GM10847 (cell line): Measurements from ENCODE around the gene SLC1A7.

Experiments
- POLR2A ChIP-seq: IDR thresholded peaks from 2 replicates; pipeline ENCODE4 v1.6.1; 2011; ENCODE audit not compliant: insufficient read length; ENCODE audit errors: extremely low read depth

SLC1A7 gene

GRCh38 chr1:53142226-53142853, at the start of gene SLC1A7:
TSS of gene SLC1A7 (minus strand) at chr1:53142638. CDS start at chr1:53142449, 189 bp downstream.
- TF ChIP-seq POLR2A = no peak

GRCh38 chr1:53190210-53190611, 47.8 kb upstream of the SLC1A7 start:
- no peak for TF ChIP-seq POLR2A

DNA sequence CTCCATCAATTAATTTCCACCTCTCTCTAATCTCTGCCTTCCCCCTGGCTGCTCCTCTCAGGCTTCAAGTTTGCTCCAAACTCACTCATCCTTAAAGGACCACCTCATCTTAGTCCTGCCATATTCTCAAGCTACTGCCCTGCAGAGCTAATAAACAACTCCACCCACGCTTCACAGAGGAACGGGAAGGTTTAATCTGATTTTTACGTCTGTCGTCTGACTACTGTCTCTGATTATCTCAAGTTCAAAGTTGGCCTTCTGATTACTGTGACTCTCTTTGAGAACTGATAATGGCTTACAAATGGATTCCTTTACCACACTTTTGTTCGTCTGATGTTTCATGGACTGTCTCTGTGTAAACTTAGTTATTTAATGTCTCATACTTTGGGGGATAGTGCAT, 46.6 kb upstream of the SLC1A7 start:
- no peak for TF ChIP-seq POLR2A

GRCh38 chr1:53188099-53188498, 45.7 kb upstream of the SLC1A7 start:
- TF ChIP-seq POLR2A = no peak

DNA sequence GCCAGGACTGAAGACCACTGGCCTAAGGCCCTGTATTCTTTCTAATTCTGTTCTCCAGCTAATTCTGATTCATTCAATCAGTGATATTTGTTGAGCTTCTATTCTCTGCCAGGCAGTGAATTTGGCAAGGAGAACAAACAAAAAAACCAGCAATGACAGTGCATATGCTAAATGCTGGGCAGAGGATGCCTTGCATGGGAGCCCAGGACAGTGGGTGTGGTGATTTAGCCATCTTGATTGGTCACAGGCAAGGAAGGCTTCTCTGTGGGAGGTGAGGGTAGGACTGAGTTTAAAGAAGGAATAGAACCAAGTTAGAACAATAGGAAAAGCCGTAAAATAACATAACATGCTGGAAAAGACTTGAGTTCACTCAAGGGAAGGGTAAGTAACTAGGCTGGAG, 45.0 kb upstream of the SLC1A7 start:
- TF ChIP-seq POLR2A = no peak

DNA sequence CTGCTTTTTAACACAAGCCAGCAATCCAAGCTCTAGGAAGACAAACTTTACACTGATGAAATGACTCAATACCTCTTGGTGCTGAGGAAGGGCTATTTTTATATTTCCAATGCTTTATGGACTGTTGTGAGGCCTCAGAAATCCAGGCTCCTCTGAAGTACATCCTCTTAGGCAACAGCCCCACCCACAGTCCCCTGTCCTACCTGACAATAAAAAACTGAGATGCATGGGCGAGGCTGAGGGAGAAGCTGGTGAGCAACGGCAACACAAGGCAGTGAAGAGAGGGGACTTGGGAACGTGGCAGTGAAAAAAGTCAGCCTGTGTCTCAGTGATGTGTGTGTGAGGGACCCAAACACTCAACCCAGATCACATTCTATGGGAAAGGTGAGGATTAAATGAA, 44.1 kb upstream of the SLC1A7 start:
- TF ChIP-seq POLR2A = no peak

GRCh38 chr1:53183095-53183990, 40.9 kb upstream of the SLC1A7 start:
- TF ChIP-seq POLR2A = no peak

DNA sequence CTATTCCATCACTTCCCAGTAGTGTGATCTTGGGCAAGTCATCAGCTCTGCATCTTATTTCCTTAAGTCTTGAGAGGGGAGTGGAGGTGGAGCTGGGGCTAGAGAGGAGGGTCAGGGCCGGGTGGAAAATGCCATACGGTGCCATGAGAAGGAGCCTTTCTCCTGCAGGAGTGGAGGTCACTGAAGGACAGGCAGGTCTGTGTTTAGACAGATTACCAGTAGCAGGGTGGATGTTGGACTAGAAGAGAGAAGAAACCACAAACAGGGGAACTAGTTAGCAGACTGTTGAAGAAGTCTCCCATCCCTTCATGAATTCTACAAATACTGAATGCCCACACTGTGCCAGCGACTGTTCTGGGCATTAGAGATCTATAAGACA, 40.3 kb upstream of the SLC1A7 start:
- TF ChIP-seq POLR2A = no peak

DNA sequence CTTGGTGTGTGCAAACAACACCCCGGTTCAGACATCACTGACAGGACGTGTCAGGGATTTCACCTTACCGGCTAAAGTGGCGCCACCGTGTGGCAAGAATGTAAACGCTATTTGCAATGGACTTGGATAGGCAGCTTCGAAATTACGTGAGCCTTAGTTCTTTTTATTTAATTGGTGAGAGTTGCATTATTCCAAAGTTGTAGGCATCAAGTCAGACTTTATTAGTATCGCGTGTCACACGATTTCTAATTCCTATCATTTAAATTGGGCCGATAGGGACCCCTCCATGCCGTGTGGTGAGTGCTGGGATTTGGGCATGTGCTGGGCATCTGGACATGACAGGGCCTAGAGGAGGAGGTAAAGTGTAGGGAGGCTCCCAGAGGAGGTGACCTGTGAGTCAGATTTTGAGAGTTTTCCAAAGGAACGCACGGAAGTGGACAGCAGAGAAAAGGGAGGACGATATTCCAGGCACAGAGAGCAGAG, 39.7 kb upstream of the SLC1A7 start:
- TF ChIP-seq POLR2A = no peak

- TF ChIP-seq POLR2A = no peak
Observed at GRCh38 chr1:53180951-53181350, 38.5 kb upstream of the SLC1A7 start.

GRCh38 chr1:53180226-53180625, 37.8 kb upstream of the SLC1A7 start:
- TF ChIP-seq POLR2A = no peak

DNA sequence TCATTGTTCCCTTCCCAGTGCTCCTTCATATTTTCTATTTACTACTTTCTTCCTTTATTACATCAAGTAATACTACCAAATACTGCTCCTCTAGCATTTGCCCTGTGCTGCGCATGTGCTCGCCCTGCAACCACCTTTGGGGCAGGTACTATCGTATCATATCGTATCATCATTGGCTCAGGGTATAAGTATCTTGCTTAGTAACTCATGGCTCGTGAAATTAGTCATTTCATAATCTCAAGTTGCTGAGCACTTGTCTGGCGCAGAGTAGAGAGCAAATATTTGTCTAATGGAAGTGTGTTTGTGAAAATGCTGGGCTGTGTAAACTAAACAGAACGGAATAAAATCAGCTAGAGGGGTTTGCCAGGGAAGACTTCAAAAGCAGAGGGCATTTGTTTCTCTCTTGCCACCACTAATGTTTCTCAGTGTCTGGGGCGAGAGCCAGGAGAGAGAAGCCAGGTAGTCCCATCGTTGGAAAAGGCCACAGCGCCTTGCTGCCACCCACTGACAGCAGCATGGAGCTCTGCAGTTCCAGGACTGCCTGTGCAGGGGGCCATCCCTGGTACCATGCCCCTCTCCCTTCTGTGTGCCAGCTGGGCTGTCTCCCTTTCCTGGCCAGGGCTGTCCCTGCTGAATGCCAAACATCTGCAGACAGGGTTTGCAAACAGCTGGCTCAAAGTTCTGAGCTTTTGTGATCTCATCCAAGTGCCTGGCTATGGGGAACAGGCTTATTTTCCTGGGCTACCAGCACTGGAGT, 34.2 kb upstream of the SLC1A7 start:
- TF ChIP-seq POLR2A = no peak

DNA sequence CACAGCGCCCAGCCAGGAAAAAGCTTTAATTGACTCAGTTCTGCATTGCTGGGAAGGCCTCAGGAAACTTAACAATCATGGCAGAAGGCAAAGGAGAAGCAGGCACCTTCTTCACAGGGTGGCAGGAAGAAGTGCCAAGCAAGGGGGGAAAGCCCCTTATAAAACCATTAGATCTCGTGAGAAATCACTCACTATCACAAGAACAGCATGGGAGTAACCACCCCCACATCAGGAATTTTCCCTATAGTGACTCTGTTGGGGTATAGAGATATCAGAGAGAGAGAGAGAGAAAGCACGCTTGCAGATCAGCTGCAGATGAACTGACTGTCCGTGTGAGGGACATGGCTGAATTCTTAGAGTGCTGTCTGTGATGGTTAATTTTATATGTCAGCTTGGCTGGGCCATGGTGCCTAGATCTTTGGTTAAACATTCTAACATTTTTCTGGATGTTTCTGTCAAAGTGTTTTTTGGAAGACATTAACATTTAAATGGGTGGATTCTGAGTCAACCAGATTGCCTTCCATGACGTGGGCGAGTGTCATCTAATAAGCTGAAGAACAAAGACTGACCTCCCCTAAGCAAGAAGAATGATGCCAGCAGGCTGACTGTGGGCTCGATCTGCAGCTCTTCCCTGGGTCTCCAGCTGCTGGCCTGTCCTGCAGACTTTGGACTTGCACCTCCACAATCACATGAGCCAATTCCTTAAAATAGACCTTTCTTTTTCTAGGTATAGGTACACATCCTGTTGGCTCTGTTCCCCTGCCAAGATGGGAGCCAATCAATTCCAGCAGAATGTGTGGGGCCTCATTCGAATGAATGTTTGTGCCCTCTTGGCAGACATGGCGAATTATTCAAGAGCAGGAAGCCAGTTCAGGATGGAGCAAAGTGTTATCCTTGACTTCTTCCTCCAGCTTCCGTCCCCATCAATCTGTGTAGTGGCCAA, 32.8 kb upstream of the SLC1A7 start:
- no peak for TF ChIP-seq POLR2A

DNA sequence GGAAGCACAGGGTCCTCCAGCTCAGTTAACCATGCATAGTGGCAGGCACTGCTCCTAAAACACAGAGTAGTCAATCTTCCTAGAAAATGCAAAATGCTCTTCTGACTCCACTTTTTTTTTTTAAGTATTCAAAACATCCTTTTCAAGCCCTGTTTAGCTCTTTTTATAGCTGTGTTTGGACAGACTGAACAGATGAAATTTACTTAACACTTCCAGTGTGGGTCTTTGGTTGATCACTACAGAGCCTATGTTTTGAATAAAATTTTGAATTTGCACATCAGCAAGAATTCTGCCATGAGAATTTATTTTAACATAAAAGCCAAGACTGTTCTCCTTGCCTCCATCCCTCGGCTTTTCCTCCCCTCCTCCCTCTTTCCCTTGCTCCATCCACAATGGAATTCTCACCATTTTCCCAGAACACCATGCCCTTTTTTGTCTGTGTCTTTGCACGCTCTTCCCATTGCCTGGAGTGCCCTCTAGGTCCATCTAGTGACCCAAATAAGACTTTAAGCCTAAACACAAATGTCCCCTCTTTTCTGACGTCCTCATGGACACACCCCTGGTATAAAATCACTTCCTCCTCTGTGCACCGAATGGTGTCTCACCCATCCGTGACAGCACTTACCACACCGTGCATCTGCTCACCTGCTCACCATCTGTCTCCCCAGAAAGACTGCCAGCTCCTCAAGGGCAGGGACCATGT, 30.1 kb upstream of the SLC1A7 start:
- TF ChIP-seq POLR2A = no peak

DNA sequence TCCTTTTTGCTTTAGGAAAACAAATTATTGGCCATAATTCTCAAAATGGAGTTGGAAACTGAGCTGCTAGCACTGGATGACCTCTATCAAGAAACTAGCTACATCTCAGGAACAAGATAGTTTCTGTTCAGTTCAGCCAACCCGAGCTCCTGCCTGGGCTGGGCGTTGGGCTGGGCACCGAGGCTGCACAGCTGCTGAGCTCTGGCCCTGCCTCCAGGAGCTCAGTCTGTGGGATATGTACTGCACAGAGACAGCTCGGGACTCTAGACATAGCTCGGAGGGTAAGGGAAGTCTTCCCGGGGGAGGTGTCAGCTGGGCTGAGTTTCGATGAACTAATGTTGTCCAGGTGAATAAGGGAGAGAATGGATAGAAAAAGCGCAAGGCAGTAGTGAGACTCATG, 24.5 kb upstream of the SLC1A7 start:
- TF ChIP-seq POLR2A = no peak

- no peak for TF ChIP-seq POLR2A
Observed at GRCh38 chr1:53166366-53166765, 23.9 kb upstream of the SLC1A7 start.
